GM23248 (cell line): ENCODE results near the gene MBD1. TPM values are rescaled to one million over a fixed set of nuclear protein-coding genes. Genes with fewer than 3 reads are reported as not detected.
A peak's percentile ranks its signal among the peaks of the same experiment; 100 is the strongest.
"Not testable (repeated sequence)": the region's sequence is repeated elsewhere in the genome, so short reads cannot be mapped to it uniquely, and the experiment has no call there.

Source experiments
- DNase-seq: peaks from one replicate; pipeline ENCODE4 v3.0.0-alpha.2; 2015
- H2AFZ ChIP-seq: fragments of 200-600 bp; sonication (generic); 2 replicates; pipeline ENCODE4 v1.6.1; 2016; ENCODE audit warnings: antibody characterized with exemption
- H3F3A ChIP-seq: fragments of 200-600 bp; sonication (generic); 2 replicates; pipeline ENCODE4 v1.6.1; 2016; ENCODE audit warnings: mild to moderate bottlenecking, antibody characterized with exemption, mixed run types; ENCODE audit not compliant: insufficient read depth
- H3K27ac ChIP-seq: fragments of 200-600 bp; sonication (generic); 2 replicates; pipeline ENCODE4 v1.5.1; 2016; ENCODE audit warnings: mild to moderate bottlenecking
- H3K27me3 ChIP-seq: fragments of 200-600 bp; sonication (generic); replicated peaks from 2 replicates; pipeline ENCODE4 v1.6.1; 2016; ENCODE audit warnings: mild to moderate bottlenecking; ENCODE audit not compliant: insufficient read depth
- H3K36me3 ChIP-seq: fragments of 200-600 bp; sonication (generic); 2 replicates; pipeline ENCODE4 v1.6.1; 2016; ENCODE audit warnings: low read depth, mild to moderate bottlenecking
- H3K4me1 ChIP-seq: fragments of 200-600 bp; sonication (generic); 2 replicates; pipeline ENCODE4 v1.6.1; 2016; ENCODE audit warnings: mild to moderate bottlenecking; ENCODE audit not compliant: insufficient read depth
- H3K4me2 ChIP-seq: fragments of 200-600 bp; sonication (generic); one replicate; pipeline ENCODE4 v1.6.1; 2016; ENCODE audit warnings: mild to moderate bottlenecking; ENCODE audit not compliant: unreplicated experiment
- H3K4me3 ChIP-seq: fragments of 200-600 bp; sonication (generic); 2 replicates; pipeline ENCODE4 v1.5.1; 2016; ENCODE audit warnings: mild to moderate bottlenecking
- H3K79me2 ChIP-seq: fragments of 200-600 bp; sonication (generic); 2 replicates; pipeline ENCODE4 v1.6.1; 2016; ENCODE audit warnings: mild to moderate bottlenecking; ENCODE audit not compliant: insufficient read depth
- H3K9ac ChIP-seq: fragments of 200-600 bp; sonication (generic); 2 replicates; pipeline ENCODE4 v1.6.1; 2016; ENCODE audit warnings: mild to moderate bottlenecking
- H3K9me2 ChIP-seq: fragments of 200-600 bp; sonication (generic); 2 replicates; pipeline ENCODE4 v1.6.1; 2016; ENCODE audit warnings: mixed run types, mild to moderate bottlenecking, moderate library complexity; ENCODE audit not compliant: insufficient read depth
- H3K9me3 ChIP-seq: fragments of 200-600 bp; sonication (generic); one replicate; pipeline ENCODE4 v1.6.1; 2017; ENCODE audit warnings: low read depth
- H4K20me1 ChIP-seq: fragments of 200-600 bp; sonication (generic); 2 replicates; pipeline ENCODE4 v1.6.0; 2016; ENCODE audit not compliant: insufficient read depth
- EZH2 ChIP-seq: fragments of 200-600 bp; sonication (generic); IDR thresholded peaks from 2 replicates; pipeline ENCODE4 v1.6.1; 2018; ENCODE audit warnings: antibody characterized with exemption, mild to moderate bottlenecking; ENCODE audit not compliant: insufficient read depth, poor library complexity, severe bottlenecking
- EZH2phosphoT487 ChIP-seq: fragments of 200-600 bp; sonication (generic); IDR thresholded peaks from 2 replicates; pipeline ENCODE4 v1.6.1; 2018; ENCODE audit warnings: antibody characterized with exemption, moderate library complexity, mild to moderate bottlenecking, low read depth; ENCODE audit not compliant: insufficient read depth
- WGBS, 2 experiments: methylation state at CpG; one replicate each; pipeline ENCODE4 v1.1.6; 2015 to 2017; ENCODE audit warnings: low lambda C conversion rate in 2 of 2, low coverage in 1 of 2; ENCODE audit errors: missing lambda C conversion rate in 2 of 2; 5-methylcytosine and 5-hydroxymethylcytosine counted together
- in situ Hi-C: fragments of 300-500 bp; cut with MboI; formaldehyde crosslinking; loops from 2 replicates; pipeline ENCODE4 v1.15.0; 2020
- polyA plus RNA-seq: library from polyadenylated mRNA; unstranded; fragments of >200 nt; fragmentation: Nextera tagmentation; extraction: Ambion mirVana; gene quantifications from 2 replicates; pipeline ENCODE4 v1.2.1, GENCODE V29; 2016
- small RNA-seq: library from RNA; depleted of rRNA; stranded (forward); fragments of <200 nt; gene quantifications from one replicate; pipeline ENCODE3, GENCODE V24; 2014; ENCODE audit warnings: low read depth, low replicate concordance
- total RNA-seq: library from RNA; depleted of rRNA; stranded (reverse); fragments of >200 nt; shearing (Covaris generic); gene quantifications from 2 replicates; pipeline ENCODE4 v1.2.3, GENCODE V29; 2014; rRNA removed

The MBD1 gene
- total and polyA plus RNA-seq, 2 experiments from 2014 or later = 36.2 to 68.0 TPM

- WGBS, 2 experiments = 47 to 51% methylated on average over 3 of the region's 3 CpGs
- Histone ChIP-seq H4K20me1 (no peaks in the 10 kb centered on the region), H3K9me3 (no peaks in the 10 kb centered on the region), H3K36me3 (no peaks in the 10 kb centered on the region), H3K9ac (no peak overlapping the region), H3K27me3 (no peaks in the 10 kb centered on the region), H3K4me3 (no peak overlapping the region), H2AFZ (no peak overlapping the region), H3K9me2 (no peaks in the 10 kb centered on the region), H3K27ac (no peak overlapping the region), H3K79me2 (no peaks in the 10 kb centered on the region), H3F3A (no peaks in the 10 kb centered on the region), H3K4me2 (no peak overlapping the region), H3K4me1 (no peaks in the 10 kb centered on the region)
- no peak for DNase-seq
- in situ Hi-C loops = no loop called here
- no peak for TF ChIP-seq EZH2
- no peak for TF ChIP-seq EZH2phosphoT487
Observed at GRCh38 chr18:50240080-50240563, 41.2 kb downstream of the MBD1 start.

GRCh38 chr18:50232419-50232818 lies 48.9 kb downstream of the MBD1 start:
- H2AFZ ChIP-seq = no peak overlapping the region
- H3K4me3 ChIP-seq = no peak overlapping the region
- no peak overlapping the region for H3K9ac ChIP-seq
- WGBS, 2 experiments = 14 to 16% methylated on average over 2 of the region's 2 CpGs
- H3F3A ChIP-seq = no peaks in the 10 kb centered on the region
- no peaks in the 10 kb centered on the region; the same call in 1 of the 2 replicates for H3K27me3 ChIP-seq
- no peak overlapping the region for H3K4me2 ChIP-seq
- H3K9me2 ChIP-seq = no peaks in the 10 kb centered on the region
- H3K27ac ChIP-seq = no peak overlapping the region
- H3K36me3 ChIP-seq = no peaks in the 10 kb centered on the region
- H3K9me3 ChIP-seq = no peaks in the 10 kb centered on the region
- DNase-seq = no peak
- no peaks in the 10 kb centered on the region for H4K20me1 ChIP-seq
- H3K4me1 ChIP-seq = no peaks in the 10 kb centered on the region
- no peaks in the 10 kb centered on the region for H3K79me2 ChIP-seq
- TF ChIP-seq EZH2phosphoT487 = no peak
- TF ChIP-seq EZH2 = no peak
- in situ Hi-C loops = no loop called here

- Histone ChIP-seq H4K20me1 (no peaks in the 10 kb centered on the region), H3K9ac (no peak overlapping the region), H3K36me3 (no peaks in the 10 kb centered on the region), H3K4me3 (no peak overlapping the region), H3K9me3 (no peaks in the 10 kb centered on the region), H3F3A (no peaks in the 10 kb centered on the region), H3K27me3 (no peaks in the 10 kb centered on the region; the same call in 1 of the 2 replicates), H3K79me2 (no peaks in the 10 kb centered on the region), H3K4me2 (no peak overlapping the region), H3K27ac (no peak overlapping the region), H3K9me2 (no peaks in the 10 kb centered on the region), H3K4me1 (no peaks in the 10 kb centered on the region), H2AFZ (no peak overlapping the region)
- DNase-seq = peak; percentile 33
- no peak for TF ChIP-seq EZH2phosphoT487
- 52 to 55% methylated on average over 4 of the region's 4 CpGs for WGBS, 2 experiments
- in situ Hi-C loops = no loop called here
Observed at GRCh38 chr18:50231621-50232020, 49.7 kb downstream of the MBD1 start.

- H3K4me1 ChIP-seq, in situ Hi-C loops, H3K9ac ChIP-seq, H3K4me2 ChIP-seq, DNase-seq, H2AFZ ChIP-seq, H3K27ac ChIP-seq, H3K9me3 ChIP-seq, H4K20me1 ChIP-seq, H3K79me2 ChIP-seq, H3K9me2 ChIP-seq, H3K4me3 ChIP-seq, H3K36me3 ChIP-seq, H3F3A ChIP-seq: not testable (repeated sequence)
- 60 to 62% methylated on average over 4 of the region's 4 CpGs for WGBS, 2 experiments
- H3K27me3 ChIP-seq = peaks cover 16% of the 10 kb centered on the region
Observed at GRCh38 chr18:50220249-50220648, 61.1 kb downstream of the MBD1 start.

Small RNA genes within 50 kb of the gene (small RNA-seq; reads per million reads assigned to genes)
- not detected for gene RNA5SP458

Other genes with a start within 250 kb of the MBD1 start
- gene MYO5B, start 86.4 kb downstream of the MBD1 start, total RNA-seq = not detected in 2 replicates
- 0.03 and 0.05 TPM in 2 replicates for gene MYO5B, start 86.4 kb downstream of the MBD1 start, polyA plus RNA-seq
- 0.11 and 0.25 TPM in 2 replicates for gene CFAP53, start 15.0 kb downstream of the MBD1 start, total RNA-seq
- gene CFAP53, start 15.0 kb downstream of the MBD1 start, polyA plus RNA-seq = 0.47 and 0.48 TPM in 2 replicates
- gene CXXC1, start 6.2 kb upstream of the MBD1 start, total RNA-seq = 37.9 and 51.2 TPM in 2 replicates
- 38.2 and 39.2 TPM in 2 replicates for gene CXXC1, start 6.2 kb upstream of the MBD1 start, polyA plus RNA-seq
- 5.6 and 8.8 TPM in 2 replicates for gene SKA1, start 93.5 kb upstream of the MBD1 start, total RNA-seq
- 6.6 and 9.4 TPM in 2 replicates for gene SKA1, start 93.5 kb upstream of the MBD1 start, polyA plus RNA-seq